DMS114 treated with DMSO at 0.1 percent for 48 hours (cell line): ENCODE data around the gene ANKRD9.

Experiments
- DNase-seq: peaks from one replicate; lab custom pipeline; 2025; ENCODE audit not compliant: unreplicated experiment; lab: John Stamatoyannopoulos, UW

The ANKRD9 gene

DNA sequence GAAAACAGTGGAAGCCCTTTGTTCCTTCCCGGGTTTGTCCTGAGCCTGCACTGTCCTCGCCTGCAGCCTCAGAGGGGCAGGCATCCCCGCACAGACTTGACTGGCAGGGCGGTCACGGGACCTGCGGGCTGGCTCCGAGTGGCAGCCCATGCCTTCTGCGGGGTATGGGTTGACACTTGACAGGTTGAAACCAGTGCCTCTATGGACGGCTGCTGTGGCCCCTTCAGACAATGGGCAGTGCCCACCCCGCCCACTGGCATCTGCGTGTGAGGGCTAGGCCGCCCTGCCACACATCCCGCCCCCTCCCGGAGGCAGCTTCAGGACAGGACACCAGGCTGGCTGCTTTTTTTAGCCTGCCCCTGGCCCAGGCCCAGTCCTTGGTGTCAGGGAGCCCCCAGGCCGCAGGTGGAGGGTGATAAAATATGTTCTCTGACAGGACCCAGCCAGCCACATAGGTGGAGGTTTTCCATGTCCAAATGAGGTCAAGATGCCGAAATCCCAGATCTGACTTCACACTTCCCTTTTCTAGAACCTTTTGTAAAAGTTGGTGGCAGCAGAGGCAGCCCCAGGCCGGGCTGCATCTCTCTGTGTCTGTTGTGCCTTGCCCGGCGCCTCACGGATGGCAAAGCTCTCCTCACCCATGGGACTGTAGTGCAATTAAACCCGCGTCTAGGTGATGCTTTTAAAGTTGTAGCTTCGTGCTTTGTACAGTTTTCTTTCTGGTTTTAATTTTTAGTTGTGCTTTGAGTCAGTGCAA is 10.0 kb downstream of the ANKRD9 start:
- no peak for DNase-seq

DNA sequence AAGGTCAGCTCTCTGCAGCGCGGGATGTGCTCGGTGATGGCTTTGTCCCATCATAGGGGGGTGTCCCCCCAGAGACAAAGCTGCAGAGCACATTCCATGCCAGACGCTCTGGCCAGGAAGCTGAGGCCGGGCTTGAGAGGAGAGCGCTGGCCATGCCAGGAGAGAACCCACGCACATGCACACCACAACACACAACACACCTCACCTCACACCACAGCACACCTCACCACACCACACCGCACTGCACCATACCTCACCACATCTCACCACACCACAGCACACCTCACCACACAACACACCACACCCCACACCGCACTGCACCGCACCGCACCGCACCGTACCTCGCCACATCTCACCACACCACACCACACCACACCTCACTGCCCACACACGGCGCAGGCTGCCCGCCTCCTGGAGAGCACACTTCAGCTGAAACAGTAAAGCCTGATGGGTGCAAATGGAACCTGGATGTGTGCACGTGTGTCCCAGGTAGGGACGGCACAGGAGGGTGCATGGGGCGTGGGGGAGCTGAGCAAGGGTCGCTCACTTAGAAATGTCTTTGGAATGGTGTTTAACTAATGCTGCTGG is 10.8 kb downstream of the ANKRD9 start:
- DNase-seq = no peak

DNA sequence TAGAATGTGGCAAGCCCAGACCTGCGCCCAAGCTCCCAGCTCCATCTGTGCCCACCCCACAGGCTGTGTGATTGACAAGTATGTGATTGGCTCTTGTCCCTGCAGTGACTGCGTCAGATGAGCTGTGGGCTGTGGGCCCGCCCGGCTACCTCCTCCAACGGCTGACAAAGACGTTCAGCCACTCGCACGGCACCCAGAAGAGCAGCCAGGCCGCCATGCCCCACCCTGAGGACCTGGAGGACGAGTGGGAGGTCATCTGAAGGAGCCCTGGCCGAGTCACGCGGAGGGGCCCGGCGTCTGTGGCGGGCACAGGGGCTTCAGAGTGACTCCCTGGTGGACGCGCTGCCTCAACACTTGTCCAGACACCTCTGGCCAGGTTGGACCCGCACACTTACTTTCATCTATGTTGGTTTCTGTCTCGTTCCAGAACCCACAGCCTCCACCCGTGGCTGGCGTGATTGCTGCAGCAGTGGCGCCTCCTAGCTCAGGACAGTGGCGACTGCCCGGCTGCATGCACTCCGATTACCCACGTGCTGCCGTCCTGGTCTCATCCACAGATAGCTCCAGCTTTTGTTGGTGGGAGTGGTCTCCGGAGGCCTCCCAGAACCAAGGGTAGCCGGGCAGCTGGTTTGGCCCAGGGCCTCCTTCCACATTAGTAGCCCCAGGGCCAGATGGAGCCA is 11.4 kb downstream of the ANKRD9 start:
- DNase-seq = no peak

DNA sequence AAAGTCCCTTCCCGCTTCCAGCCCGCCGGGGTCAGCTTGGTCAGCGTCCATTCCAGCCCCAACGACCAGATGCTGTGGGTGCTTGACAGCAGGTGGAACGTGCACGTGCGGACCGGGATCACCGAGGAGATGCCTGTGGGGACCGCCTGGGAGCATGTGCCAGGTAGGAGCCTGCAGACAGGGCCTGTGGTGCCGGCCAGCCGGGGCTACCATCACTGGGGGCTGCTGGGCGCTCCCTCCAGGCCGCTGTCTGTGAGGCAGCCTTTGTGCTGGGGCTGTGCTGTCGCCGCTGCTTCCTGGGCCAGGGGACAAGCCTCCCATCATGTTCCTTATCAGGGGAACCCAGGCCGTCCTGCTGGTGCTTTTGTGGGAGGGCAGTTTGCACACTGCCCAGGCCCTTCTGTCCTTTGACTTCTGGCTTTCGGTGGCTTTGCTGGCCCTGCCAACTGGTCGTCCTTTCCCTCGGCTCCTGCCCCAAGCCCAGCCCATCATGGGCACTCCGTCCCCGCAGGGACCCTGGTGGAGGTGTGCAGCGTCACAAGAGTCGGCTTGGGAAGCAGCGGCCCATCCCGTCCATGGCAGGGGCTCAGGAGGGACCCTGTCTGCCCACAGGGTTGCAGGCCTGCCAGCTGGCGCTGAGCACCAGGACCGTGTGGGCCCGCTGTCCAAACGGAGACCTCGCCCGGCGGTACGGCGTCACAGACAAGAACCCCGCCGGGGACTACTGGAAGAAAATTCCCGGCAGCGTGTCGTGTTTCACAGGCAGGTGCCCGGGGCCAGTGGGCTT is 12.4 kb downstream of the ANKRD9 start:
- DNase-seq = no peak

DNA sequence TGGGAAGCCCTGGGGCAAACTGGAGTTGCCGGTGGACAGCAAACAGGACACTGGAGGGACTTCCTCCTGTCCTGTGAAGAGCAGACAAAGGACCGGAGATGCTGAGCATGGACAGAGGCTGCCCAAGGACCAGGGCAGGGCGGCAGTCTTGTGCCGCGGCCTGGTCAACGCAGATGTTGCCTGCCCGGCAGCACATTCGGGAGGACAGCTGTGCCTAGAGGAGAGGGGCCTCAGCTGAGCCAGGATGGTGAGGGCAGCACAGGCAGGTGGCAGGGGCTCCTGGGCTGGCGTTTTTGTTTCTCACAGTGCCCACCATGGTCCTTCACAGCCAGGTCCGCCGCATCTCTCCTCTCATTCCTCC is 13.3 kb downstream of the ANKRD9 start:
- DNase-seq = no peak

DNA sequence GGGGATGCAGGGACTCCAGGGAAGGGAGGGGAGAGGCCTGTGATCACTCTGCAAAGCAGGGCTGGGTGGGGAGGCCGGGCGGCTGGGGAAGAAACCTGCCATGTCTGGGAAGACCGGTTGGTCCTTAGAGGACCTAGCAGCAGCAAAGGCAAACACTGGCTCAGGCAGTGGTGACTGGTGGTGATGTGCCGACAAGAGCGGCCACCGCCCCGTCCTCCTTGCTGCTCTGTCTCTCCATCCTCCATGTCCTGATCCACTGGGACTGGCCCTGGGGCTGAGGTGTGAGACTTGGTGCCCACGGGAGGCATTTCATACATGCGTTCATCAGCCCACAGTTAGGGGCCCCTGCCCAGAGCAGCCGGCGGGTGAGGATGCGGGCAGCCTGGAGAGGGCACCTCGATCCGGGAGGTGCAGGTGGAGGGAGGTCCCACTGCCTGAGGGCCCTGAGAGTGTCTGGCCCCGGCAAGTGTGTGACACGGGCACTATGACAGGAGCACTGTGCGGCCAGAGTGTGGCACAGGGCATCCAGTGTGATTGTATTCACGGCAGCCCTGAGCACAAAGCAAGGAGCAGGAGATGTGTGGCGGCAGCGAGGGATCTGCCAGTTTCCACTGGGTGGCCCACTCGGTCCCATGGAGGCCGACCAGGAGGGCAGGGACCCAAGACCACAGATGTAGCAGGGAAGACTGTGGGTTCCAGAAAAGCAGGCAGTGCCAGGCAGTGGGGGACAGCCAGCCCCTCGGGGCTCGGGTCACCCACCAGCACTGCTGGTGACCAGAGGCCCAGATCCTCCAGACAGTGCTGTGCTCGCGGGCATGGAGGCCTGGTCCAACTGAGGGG is 13.9 kb downstream of the ANKRD9 start:
- DNase-seq = no peak

DNA sequence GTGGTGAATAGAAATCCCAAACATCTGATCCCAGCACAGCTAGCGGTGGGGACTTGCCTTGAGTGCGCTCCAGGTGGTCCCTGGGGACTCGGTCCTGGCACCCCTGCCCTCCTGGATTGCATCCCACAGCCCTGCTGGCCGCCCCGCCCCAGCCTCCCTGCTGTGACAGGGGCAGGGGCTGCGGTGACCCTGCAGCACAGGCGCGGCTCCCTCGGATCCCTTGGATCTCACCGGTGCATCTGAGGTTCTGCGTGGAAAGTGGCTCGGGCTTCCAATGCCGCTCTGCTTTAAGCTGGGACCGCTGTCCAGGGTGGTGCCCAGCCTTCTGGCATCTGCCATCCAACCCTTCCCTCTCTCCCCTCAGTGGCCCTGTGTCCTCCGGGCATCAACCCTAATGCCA is 16.0 kb downstream of the ANKRD9 start:
- DNase-seq = no peak

DNA sequence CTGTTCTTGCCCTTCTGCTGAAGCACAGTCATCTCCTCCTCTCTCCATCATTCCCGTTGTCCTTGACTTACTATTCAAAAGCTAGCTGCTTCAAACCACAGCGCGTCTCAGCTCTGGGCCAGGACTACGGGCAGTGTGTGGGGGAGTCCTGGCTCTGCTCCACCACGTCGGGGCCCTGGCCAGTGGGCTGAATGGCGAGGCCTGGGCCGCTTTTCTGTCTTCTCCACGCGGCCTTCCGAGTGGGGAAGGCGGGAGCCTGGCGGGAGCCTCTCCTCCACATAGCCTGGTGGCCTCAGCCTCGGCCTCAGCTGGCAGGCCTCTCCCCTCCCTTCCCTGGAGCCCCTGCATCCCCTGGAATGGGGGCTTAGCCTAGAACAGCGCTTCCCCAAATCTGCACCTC is 16.5 kb downstream of the ANKRD9 start:
- DNase-seq = no peak

DNA sequence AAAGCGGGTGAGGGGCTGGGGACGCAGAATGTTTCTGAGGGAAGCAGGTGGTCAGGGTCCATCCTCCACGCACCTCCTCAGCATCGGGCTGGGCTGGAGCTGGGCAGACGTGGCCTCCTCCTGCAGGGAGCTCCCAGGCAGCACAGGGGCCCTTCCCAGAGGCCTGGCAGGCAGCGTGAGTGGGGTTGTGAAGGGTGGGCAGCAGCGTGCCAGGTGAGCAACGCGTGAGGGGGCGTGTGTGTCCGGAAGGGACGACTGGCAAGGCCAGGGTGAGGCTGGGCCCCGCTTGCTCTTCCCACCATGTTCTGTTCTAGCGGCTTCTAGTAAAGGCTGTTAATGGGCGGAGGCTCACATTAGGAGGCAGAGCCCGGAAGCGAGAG is 17.1 kb downstream of the ANKRD9 start:
- DNase-seq = no peak

DNA sequence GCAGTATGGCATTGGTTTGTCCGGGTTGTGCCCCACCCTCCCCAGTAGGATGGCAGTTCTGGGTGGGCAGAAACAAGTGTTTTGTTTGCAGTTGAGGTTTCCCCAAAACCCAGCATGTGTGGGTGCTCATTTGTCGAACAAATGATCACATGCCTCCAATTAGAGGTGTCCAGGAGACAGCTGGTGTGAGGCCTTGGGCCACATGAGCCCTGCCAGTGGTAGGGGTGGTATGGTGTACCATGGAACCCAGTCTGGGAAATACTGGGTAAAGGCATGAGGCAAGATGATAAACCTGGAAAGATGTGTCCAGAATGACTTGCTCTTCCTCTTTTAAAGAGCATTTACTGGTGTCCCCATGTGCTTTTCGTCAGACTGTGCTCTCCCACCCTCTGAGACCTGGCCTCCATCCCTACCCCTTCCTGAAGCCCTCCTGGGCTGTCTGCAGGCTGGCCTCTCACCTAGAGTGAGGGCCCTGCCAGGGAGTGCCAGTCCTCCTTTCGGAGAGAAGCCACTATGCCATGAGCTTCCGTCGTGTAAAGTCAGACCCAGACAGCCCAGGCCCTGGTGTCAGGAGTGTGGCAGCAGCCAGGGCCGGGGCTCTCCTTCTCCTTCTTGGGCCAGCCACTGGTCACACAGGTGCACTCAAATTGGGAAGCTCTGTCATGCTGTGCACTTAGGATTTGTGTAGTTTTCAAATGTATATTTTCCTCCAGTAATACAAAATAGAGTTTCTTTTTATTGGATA is 17.6 kb downstream of the ANKRD9 start:
- no peak for DNase-seq

DNA sequence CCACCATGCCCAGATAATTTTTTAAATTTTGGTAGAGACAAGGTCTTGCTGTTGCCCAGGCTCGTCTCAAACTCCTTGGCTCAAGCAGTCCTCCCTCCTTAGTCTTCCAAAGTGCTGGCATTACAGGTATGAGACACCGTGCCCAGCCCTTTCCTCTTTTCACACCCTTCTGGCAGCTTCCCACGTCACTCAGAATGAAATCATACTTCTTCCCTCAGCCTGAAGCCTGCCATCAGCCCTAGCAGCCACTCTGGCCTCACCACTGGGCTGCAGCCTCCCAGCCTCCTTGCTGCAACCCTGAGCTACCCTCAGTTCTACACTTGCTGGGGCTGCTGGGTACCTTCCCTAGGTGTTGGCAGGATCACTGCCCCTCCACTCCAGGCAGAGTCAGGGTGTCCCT is 18.2 kb downstream of the ANKRD9 start:
- no peak for DNase-seq

DNA sequence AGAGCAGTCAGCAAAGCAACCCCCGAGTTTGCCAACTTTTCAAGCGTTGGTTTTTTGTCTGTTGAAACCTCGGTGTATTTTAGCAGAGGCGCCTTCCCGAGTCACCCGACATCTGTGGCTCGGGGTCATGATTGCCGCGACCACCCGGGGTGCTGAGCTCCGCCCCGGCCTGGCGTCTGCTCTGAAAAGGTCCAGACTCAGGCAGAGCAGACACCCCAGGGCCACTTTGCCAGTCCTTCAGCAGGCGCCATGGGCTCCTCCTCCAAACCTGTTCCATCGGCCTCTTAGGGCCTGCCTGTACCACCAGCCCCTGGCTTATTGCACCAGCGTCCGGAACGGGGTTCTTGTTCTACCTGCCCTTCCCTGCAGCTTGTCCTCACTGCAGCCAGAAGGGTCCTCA is 19.1 kb downstream of the ANKRD9 start:
- no peak for DNase-seq

DNA sequence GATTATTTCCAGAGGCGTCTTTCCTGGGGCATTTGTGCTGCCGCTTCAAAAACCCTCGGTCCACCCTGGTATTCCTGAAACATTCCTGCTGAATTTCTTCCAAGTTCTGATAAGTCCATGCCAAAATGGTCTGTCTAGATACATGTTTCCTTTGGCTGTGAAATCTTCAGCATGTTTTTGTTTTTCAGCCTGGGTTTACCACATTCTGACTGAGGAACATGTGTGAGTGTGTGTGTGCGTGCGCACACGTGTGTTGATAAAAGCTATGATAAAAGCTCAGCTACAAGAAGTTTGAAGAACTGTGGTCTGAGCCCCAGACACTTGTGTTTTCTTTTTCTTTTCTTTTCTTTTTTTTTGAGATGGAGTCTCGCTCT is 22.4 kb downstream of the ANKRD9 start:
- no peak for DNase-seq

DNA sequence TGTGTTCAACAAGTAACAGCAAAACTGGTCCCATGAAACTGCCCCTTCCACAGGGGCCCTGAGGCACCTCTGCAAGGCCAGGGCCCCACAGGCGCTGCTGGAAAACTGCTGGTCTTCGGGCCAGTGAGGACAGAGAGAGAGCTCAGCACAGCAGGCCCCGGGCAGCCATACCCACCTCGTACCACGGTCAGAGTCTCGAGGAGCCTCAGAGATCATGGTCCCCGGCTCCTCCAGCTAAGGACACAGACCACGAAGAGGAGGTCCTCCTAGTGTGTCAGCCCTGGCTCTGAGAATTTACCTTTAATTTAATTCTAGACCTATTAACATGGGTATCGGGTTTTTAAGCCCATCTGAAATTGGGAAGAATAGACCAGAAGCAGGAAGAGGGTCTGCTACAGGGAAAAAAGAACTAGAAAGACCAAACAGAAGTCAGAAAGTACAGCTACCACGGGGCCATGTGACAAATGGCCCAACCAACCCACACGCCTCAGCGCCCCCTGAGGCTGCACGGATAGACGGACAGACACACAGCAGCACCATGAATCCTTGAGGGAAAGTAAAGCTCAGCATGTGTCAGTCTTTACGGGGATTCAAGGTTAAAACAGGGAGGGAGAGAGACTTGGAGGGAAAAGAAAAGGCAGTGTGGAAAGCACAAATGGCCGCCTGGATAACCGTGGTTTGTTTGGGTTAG is 22.9 kb downstream of the ANKRD9 start:
- no peak for DNase-seq

DNA sequence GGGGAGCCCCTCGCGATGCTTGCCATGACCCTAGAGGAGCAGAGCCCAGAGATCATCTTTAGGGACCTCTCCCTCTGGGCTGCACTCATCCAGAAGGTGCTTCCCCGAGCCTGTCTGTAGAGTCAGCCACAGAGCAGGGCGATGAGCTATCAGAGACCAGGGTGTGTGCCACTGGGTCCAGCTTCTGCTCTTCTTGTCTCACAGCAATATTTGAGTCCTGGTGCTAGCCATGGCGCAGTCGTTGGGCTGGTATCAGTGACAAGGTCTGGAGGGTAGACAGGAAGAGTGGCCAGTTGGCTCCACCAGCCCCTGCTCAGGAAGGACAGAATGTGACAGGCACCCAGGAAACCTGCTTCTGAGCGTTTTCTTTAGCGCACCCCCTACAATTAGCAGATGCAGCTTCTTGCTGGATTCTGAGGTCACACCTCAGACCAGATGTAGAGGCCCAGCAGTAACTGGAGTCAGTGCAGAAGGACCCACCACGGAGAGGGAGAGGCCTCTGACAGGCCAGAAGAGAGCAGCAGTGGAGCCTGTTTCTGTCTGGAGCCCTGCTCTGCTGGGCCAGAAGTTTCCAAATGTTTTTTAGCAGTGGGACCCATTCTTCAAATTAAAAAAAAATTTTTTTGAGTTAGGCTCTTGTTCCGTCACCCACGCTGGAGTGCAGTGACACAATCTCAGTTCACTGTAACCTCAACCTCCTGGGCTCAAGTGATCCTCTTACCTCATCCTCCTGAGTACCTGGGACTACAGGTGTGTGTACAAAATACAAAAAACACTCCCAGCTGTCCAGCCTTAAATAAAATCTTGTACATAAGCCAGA is 23.7 kb downstream of the ANKRD9 start:
- DNase-seq = no peak

DNA sequence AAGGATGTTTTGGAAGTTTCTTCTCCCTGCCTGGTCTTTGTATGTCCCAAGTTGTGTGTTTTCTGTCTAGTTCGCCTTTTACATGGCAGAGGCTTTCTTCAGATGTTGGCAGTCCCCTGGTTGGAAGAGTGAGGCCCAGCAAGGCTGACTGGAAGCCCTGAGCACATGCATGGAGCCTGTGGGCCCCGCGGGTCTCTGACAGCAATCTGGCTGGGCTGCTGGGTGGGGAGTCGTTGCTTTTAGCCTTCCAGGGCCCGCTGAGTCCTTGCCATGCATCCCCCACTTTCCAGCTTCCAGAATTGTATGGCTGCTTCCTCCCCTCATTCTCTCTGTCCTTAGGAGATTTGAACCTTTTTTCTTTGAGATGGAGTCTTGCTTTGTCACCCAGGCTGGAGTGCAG is 25.3 kb downstream of the ANKRD9 start:
- no peak for DNase-seq

DNA sequence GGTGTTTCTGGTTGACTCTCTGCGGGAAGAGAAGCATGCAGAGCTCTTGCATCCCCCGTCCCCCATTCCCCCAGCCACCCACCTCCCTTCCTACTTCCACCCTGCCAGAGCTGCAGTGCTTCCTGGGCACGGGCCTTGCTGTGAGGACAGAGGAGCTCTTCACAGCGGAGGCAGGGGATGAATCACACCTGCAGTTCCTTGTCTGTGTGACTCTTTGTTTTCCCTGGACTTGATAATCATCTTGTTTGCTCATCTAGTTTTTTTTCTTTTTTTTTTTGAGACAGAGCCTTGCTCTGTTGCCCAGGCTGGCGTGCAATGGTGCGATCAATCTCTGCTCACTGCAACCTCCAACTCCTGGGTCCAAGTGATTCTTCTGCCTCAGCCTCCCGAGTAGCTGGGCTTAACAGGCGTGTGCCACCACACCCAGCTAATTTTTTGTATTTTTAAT is 27.8 kb downstream of the ANKRD9 start:
- no peak for DNase-seq

DNA sequence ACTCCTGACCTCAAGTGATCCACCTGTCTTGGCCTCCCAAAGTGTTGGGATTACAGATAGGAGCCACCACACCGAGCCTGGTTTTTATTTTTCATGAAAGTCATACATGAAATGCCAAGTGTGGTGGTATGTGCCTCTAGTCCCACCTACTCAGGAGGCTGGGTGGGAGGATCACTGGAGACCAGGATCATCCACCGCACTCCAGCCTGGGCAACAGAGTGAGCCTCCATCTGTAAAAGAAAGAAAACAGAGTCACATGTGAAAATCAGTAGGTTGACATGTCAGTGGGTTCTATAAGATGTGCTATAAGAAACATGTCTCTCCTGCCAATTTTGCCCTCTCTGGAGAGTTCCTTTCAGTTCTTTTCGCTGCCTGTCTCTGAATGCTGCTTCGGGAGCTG is 28.2 kb downstream of the ANKRD9 start:
- no peak for DNase-seq

DNA sequence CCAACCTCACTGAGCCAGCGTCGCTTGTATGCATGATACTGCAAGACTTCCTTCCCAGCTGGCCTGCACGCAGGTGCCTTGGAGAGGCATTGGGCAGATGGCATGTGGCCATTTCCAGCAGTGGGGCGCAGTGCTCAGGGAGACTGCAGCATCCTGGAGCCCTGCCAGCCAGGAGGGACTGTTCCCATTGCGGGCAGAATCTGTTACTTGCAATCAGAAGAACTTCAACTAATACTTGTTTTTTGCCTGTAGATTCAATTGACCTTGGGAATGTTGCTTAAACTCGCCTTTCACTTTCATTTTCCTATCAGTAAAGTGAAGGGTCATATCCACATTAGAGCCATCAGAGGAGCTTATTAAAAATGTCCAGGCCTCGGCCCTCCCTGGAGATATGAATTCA is 29.8 kb downstream of the ANKRD9 start:
- DNase-seq = no peak
